ENCODE measurements around the gene LYPD6B.

Gene LYPD6B

DNA sequence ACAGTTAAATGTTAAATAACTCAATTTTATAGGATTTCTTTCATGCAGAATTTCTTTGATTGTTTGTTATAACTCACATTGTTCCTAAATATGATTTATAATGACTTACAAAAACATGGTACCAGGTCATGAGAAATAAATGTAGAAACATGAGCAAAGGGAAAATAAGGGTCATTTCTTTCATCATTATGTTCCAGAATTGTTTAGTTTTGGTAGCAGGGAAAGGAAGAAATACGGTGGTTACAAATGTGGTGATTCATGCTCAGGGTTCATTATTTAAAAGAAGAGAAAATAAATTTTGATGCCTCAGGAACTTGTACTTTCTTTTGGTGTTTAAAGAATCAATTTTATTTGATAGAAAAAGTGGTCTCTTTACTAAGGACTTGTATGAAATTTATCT, 4.4 kb downstream of the LYPD6B start:
- no peak for DNase-seq

DNA sequence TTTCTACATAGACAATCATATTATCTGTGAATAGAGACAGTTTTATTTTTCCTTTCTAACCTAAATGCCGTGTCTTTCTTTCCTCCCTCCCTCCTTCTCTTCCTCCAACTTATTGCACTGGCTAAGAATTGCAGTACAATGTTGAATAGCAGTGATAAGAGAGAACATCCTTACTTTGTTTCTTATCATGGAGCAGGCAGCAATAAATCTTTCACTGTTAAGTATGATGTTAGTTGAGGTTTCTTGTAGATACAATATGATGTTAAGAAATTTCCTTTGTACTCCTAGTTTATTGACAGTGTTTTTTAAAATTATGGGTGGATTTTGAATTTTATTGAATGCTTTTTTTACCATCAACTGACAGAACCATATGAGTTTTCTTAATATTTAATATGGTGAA, 6.0 kb downstream of the LYPD6B start:
- DNase-seq: no peak

DNA sequence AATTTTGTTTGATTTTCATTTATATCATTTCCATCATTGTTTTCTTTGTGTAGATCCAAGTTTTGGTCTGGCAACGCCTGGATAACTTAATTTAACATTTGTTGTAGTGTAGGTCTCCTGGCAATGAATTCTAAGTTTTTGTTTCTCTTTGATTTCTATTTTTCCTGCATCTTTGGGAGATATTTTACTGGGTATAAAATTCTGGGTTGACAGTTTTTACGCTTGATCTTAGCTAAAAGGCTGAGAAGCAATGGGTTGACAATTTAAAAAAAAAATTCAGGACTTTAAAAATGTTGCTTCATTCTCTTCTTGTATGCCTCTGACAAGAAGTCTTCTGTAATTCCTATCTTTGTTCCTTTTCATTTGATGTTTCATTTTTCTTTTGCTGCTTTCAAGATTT, 8.6 kb downstream of the LYPD6B start:
- DNase-seq: no peak

DNA sequence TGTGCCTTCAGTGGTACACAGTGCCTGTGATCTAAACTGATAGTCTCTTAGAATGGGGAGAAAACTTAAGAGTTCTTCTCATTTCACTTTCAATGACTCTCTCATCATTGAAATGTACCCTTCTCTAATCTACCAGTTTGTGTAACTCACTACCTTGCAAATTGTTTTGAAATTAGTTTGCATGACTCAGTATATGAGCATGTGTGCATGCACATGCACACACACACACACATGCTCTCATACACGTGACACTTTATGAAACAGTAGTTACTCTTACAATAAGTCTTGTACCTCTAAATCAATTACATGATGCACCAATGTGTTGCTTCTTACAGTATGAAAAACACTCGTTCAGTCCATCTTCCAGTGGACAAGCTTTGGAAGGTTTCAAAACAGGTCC, 10.6 kb downstream of the LYPD6B start:
- DNase-seq: no peak

DNA sequence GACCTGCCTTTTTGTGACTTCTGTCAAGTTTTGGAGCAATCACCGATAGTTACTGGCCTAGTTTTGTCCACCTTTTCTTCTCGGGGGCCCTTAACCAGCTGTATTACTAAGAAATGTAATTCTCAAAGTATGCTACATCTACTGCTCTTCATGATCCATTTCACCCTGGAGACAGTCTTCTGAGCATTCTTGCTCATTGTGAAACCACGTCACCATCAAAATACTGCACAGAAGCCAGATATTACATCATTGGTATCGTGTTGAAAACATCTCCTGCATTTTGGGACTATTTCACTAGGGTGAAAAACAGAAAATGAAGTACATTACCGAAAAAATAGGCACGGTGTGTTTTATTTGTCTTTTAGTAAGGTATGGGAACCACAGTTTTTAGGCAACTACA, 11.7 kb downstream of the LYPD6B start:
- DNase-seq: no peak

DNA sequence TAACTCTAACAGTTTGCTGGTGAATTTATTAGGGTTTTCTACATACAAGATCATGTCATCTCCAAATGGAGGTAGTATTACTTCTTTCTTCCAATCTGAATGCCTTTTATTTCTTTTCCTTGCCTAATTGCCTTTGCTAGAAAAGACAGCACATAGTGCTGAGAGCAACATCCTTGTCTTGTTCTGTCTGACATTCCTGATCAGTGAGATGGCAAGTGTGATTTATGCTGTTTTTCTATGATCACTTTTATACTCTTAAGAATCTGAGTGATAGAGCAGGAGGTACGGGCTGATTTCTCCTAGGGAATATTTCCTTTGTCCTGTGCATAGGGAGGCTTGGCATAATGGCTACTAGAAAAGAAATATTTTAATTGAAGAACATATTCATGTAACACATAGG, 17.3 kb downstream of the LYPD6B start:
- DNase-seq: no peak

DNA sequence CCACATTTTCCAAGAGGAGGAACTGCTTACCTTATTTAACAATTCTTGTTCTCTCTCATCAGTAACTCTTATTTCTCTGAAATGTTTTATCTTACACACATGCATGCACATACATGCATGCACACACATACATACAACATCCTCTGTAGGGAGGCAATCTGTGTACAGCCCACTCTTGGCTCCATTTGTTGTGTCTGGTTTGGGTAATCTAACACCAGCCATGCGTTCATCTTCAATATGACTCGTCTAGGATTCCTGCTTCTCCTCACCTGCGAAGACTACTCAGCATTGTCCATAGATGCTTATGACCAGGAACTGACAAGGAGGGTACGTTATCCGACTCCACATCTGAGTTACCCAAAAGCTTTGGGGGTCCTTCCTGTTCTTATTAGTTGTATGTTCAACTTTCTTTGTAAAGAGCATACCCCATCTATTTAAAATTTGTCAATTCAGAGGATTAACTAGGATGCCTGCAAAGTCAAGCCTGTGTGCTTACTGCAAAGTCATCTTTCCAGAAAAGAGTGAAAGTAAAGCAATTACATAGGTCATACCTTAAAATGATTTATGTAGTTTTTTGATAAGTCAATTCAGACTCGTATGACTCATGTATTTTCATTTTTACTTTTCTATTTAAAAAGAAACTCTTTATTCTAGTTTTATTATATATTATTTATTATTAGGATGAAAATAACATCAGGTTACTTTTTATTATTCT, 18.2 kb downstream of the LYPD6B start:
- no peak for DNase-seq

DNA sequence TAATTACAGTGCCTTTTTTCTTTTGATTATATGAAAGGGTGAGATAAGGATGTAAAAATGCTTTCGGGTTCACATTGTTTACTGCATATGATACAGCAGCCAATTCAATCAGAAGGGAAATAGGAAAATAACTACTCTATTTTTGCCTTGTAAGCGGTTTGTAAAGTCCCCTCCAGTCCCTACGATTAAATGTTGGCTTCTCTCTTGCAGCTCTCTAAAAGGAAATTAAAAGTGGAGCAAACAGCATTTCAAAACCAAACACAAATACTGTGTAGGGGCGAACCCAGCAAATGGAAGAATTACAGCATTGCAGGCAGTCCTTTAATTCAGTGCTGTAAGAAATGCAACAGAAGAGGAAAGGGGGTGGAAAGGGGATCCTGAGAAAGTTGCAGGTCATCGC, 18.9 kb downstream of the LYPD6B start:
- no peak for DNase-seq

DNA sequence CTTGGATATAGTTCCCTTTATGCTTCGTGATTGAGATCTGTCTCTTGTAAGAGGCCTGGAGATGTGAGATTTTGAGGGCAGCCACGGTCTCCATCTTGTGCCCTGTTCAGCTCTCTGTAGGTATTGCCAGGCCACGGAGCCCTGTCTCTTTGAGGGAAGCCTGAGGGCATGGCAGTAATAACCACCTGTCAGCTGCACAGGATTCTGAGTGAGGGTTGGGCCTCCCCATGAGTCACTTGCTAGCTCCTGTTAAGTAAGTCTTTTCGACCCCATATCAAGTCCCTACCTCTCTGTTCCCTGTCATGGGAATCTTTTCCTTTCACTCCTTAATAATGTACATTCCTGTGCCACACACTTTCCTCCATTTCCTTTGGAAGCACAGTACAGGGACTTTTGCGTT, 20.4 kb downstream of the LYPD6B start:
- DNase-seq: no peak

DNA sequence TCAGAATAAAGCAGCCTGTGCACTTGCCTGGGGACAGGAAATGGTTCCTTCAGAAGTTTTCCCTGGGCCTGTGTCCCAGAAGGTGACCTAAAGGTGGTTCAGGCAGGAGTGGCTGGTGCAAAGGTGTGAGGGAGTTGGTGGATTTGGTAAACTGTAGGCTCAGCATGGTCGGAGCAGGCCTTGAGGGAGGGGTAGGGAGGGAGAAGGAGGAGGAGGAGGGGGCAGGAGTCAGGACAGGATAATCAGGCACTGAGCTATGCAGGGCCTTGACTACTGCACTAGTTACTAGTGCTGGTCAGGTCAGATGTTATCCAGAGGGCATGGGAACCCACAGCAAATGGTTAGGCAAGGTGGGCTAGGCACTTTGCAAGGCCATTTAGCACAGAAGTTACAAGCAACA, 21.3 kb downstream of the LYPD6B start:
- no peak for DNase-seq

DNA sequence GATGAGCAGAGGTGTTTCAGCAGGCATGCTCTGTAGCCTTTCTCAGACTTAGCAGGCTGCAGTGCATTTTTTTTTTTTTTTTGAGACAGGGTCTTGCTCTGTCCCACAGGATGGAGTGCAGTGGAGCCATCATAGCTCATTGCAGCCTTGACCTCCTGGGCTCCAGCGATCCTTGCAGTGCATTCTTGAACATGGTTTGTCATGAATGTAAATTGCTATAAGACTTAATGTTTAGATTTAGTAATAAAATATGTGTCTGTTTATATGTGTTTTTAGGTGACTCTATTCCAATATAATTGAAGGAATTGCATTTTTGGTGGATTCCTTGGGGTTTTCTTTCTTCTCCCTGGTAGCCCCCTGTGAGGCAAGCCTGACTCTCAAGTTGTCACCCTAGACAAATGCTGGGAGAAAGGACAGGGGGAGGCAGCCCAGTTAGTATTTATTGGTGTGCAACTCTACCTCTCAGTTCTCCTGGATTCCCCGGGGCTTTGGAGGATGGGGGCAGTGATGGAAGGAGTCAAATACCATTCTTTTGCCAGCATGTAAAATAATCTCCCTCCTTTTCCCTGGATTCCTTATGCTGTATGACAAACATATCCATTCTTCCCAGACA, 22.7 kb downstream of the LYPD6B start:
- no peak for DNase-seq

DNA sequence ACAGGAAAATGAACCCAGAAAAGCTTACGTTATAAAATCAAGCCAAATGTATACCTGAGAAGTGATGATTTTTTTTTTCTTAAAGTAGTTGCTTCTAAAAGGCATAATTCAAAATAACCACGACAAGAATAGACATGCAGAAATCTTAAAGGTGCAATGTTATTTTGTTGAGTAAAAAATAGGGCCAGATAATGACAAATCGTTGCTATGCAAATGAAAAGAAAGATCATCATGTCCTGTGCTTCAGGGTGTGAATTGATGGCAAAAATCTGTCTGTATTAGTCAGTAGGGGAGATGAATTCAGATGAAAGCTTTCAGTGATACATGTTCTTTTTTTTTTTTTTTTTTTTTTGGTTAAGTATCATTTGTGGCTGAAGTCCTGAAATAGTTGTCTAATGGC, 24.0 kb downstream of the LYPD6B start:
- no peak for DNase-seq

DNA sequence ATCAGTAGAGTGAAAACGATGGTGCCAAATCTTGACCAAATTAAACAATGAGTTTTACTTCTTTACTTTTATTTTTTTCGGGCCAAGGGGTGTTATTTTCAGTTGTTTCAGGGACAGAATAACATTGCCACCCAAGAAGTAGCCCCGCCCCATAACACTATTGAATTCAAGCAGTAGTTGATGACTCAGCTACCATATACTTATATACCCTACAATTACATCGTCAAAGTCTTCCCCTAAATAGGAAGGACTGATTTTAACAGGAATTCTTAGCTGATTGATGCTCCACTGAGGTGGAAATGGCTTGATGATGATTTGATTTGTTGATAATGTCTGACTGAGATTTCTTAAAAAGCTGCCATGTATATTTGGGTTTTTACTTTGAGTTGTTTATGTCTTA, 24.7 kb downstream of the LYPD6B start:
- no peak for DNase-seq

DNA sequence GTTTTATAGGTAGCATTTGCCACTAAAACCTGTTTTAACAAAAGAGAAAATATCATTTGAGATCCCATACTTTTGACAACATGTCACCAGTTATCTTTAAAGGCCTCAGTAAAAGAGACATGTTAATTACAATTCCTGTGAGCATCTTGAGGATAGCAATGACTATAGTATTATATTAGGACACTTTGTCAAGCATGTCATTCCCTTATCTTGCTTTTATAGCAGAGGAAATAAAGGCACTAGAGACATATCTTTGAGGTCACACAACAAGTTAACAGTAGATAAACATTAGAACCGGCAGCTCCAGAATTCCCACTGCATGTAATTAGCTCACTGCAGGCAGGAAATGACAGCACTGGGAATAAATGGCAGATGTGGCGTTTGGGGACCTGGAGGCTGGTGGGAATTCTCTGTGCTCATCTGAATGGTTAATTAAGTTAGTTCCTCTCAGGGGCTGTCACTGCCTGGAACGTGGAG, 25.9 kb downstream of the LYPD6B start:
- no peak for DNase-seq

DNA sequence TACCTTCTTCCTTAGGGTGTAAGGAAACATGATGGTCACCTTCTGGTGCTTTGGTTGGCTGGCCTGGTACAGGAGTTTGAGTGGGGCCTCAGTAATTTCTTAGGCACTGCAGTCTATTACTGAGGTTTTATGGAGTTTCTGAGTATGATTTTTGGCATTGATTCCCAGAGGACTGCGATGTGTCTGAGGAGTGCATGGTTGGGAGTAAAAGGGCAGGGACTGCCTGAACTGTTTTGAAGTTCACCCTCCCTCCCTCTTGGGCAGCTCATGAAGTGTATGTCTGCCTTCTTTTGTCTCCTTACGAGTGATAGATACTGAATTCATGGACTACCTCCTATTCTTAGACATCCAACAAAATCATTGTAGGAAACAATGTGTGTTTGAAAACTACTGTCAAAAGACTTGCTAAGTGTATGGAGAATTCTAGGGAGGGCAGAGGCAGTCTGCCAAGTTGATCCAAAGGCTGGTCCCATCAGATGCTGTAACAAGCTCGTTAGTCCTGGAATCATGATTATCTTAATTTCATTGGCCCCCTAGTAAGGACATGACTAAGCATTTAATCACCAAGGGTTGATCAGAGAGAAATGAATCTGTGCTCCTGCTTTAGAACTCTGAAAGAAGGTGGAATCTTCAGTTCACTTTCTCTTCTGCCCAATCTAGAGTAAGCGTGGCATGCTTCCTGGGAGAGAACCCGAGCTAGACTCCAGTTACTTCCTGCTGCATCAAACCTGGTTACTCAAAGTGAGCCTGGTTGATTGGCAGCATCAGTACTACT, 26.5 kb downstream of the LYPD6B start:
- no peak for DNase-seq

DNA sequence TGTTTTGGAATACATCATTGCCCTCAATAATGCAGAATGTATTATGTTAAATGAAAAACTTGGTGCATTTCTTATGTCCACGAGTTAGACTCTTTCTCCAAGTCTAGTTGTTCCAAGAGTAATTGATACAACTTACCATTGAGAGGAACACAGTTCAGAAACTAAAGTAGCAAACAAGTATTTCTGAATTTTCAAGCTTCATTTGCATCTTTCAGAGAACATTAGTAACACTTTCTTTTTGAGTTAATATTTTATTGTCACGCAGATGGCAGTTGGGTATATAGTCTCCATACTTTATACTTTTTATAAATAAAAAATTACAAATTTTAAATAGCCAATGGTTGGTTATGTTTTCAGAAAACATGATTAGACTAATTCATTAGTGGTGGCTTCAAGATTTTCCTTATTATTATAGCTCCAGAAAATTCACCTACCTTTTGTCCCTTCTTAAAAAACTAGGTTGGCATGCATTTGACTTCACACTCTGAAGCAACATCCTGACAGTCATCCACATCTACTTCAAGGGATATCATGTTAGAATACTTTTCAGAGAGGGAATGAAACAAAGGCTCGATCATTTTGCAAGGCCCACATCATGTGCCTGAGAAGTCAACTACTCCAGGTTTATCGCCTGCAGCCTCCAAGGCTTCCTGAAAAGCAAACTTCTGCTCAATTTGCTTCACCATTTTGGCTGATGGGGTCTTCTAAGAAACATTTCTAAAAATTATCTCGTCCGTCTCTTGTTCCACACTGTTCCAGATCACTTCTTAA, 29.9 kb downstream of the LYPD6B start:
- DNase-seq: no peak

DNA sequence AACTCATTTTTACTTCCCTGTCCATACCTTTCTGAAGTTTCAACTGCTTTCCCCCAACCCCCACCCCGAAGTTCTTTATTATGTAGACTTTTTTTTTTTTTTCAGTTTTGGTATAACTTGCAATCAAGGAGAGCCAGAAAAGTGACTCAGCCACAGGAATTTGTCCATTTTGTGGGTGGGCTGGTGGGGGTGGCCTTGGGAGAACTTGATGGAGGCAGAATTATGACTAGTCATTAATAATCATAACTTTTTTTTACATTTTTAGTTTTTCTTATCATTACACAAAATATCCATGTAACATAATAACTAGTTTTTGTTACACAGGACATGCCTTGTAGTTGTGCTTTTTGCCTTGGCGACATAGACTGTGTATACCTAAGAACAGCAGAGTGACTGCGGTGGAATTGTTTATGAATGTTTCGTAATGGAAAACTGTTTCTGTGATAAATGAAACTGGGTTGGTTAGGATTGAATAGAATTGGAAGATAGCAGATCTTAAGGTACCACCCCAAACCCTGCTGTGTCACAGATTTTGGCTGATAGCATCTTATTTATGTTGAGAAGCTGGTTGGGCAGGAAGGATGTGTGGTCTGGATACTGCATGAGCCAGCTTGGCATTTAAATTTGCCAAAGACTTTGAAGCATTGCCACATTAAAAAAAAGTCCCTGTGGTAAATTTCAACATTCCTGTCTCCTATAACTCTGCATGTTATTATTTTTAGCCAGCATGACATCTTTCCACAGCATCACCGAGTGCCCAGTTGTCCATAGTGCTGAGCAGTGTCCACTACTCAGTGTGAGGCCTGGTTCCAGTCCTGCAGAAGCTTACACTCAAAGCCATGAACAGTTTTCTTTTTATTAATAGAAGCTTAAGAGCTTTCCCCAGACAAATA, 30.7 kb downstream of the LYPD6B start:
- no peak for DNase-seq

DNA sequence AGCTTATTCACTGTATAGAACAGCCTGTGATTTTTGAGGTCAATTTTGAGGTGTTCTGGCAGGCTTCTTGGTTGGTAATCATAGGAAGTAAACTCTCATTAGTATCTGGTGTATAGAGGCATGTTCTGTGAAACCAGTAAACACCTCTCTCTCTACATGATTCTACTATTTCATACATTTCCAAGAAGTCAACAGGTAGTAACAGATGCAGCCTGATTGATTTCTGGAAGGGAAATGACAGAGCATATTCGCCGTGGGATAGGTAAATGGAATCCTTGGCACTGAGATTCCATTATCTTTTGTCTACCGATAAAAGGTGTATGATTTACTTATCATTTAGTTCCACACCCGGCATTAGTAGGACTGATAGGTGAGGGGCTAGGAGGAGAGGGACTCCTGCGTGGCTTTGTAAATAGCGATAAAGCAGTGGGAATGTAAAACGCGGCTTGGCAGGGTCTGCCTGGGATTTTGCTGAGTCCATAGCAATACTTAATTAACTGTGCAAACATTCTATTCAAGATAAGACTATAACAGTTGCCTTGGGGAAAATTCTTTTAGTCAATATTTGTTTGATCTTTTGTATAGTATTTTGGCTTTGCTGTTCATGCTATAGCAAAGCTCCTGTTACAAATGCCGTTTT, 32.3 kb downstream of the LYPD6B start:
- no peak for DNase-seq

DNA sequence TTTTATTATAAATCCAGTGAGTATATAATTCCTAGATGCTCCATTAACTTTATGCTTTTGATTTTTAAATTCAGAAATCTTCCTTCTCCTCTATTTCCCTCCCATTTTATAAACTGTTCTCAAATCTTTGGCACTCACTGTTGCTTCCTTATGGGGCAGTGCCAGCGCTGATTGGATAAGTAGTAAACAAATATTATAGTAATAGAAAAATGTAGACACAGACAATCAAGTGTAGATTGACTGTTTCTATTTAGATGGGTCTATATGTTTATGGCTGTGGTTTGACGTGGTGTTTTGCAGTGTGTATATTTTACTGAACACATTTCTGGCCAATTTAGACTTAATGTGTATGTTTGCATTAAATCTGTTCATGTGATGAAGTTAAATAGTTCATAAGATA, 36.6 kb downstream of the LYPD6B start:
- DNase-seq: no peak

DNA sequence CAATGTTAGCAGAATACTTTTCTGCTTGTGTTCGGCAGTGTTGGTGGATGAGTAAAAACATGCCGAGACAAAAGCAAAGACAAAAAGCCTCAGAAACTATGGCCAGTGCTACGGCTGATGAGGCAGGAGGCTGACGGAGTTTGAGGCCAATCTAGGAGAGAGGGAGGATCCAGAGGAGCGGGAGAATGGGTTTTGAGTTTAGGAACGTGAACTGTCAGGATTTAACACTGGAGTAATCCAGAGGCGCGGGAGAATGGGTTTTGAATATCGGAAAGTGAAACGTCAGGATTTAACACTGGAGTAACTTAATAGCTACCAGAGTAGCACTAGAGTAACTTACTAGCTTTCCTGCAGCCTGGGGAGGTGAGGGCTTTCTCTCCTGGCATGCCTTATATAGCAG, 37.4 kb downstream of the LYPD6B start:
- no peak for DNase-seq

DNA sequence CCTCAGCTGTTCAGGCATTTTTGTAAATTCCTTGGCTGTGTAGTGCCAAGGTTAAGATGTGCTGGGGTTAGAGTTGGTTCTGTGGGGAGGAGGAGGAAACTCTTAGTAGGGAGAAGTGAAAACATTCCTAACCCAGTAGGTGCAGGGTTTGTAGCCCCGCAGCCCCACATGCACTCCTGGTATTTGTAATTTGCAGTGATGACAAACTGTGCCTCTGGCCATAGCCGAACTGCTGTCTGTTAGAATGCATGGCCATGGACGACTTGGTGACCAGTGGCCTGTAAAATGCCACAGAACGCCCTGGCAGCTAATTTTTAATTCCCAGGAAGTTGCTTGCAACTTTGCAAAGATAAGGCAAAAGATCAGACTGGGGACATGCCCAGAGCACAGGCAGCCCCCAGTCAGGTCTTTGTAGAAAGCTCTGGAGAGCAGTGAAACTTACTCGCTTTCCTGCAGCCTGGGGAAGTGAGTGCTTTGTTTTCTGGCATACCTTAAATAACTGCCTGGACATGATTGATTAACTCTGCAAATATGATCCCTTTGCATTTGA, 38.4 kb downstream of the LYPD6B start:
- no peak for DNase-seq
